ENCODE measurements around the gene DRD4.
"Not testable (repeated sequence)": the region's sequence is repeated elsewhere in the genome, so short reads cannot be mapped to it uniquely, and the experiment has no call there.

The DRD4 gene

GRCh38 chr11:645536-645935, 8.5 kb downstream of the DRD4 start:
- no peak for DNase-seq

- DNase-seq, result no peak
These were observed 9.1 kb downstream of the DRD4 start for GRCh38 chr11:646214-646613.

GRCh38 chr11:647672-648158, 10.6 kb downstream of the DRD4 start:
- DNase-seq, result not testable (repeated sequence)

GRCh38 chr11:650482-650881, 13.4 kb downstream of the DRD4 start:
- DNase-seq, result no peak

GRCh38 chr11:653136-653535, 16.1 kb downstream of the DRD4 start:
- DNase-seq, result not testable (repeated sequence)

- DNase-seq, result no peak
These were observed 16.8 kb downstream of the DRD4 start for GRCh38 chr11:653837-654236.

GRCh38 chr11:654444-654843, 17.4 kb downstream of the DRD4 start:
- not testable (repeated sequence) for DNase-seq

GRCh38 chr11:655036-655726, 18.1 kb downstream of the DRD4 start:
- DNase-seq, result no peak

- DNase-seq, result no peak
These were observed 19.4 kb downstream of the DRD4 start for GRCh38 chr11:656426-656825.

GRCh38 chr11:656866-657265, 19.8 kb downstream of the DRD4 start:
- no peak for DNase-seq

GRCh38 chr11:657691-658126, 20.6 kb downstream of the DRD4 start:
- DNase-seq, result no peak

GRCh38 chr11:659532-660085, 22.5 kb downstream of the DRD4 start:
- DNase-seq, result no peak

GRCh38 chr11:660281-660680, 23.2 kb downstream of the DRD4 start:
- no peak for DNase-seq

- DNase-seq, result no peak
These were observed 23.8 kb downstream of the DRD4 start for GRCh38 chr11:660681-661444.

- DNase-seq, result no peak
These were observed 25.7 kb downstream of the DRD4 start for GRCh38 chr11:662689-663274.

GRCh38 chr11:665062-665703, 28.1 kb downstream of the DRD4 start:
- no peak for DNase-seq

- no peak for DNase-seq
These were observed 28.7 kb downstream of the DRD4 start for GRCh38 chr11:665704-666281.

- DNase-seq, result no peak
These were observed 36.8 kb downstream of the DRD4 start for GRCh38 chr11:673866-674265.

- DNase-seq, result no peak
These were observed 37.3 kb downstream of the DRD4 start for GRCh38 chr11:674406-674805.

- DNase-seq, result no peak
These were observed 41.2 kb downstream of the DRD4 start for GRCh38 chr11:678297-678696.

- DNase-seq, result no peak
These were observed 42.5 kb downstream of the DRD4 start for GRCh38 chr11:679271-680207.

- no peak for DNase-seq
These were observed 43.4 kb downstream of the DRD4 start for GRCh38 chr11:680476-680875.
